GM19372 (cell line): Measurements from ENCODE around the gene ZNF500.
"Not testable (repeated sequence)": the region's sequence is repeated elsewhere in the genome, so short reads cannot be mapped to it uniquely, and the experiment has no call there.

Experiments
- ATAC-seq: cut with Tn5 transposase; IDR thresholded peaks from one replicate; pipeline ENCODE4 v1.9.1; 2021; ENCODE audit warnings: mild to moderate bottlenecking, low read depth, moderate library complexity; ENCODE audit not compliant: unreplicated experiment

The ZNF500 gene

GRCh38 chr16:4796982-4797804 is 30.2 kb upstream of the ZNF500 start:
- no peak for ATAC-seq

- ATAC-seq, result no peak
Observed at GRCh38 chr16:4795828-4796572, 29.0 kb upstream of the ZNF500 start.

- no peak for ATAC-seq
Observed at GRCh38 chr16:4795181-4795827, 28.3 kb upstream of the ZNF500 start, which contains the start of gene SMIM22. SMIM22 (plus strand) TSS chr16:4795369; CDS start chr16:4795735, 366 bp downstream.

- no peak for ATAC-seq
Observed at GRCh38 chr16:4792951-4793513, 26.1 kb upstream of the ZNF500 start.

- ATAC-seq, result no peak
Observed at GRCh38 chr16:4790871-4791270, 23.9 kb upstream of the ZNF500 start.

- ATAC-seq, result no peak
Observed at GRCh38 chr16:4790261-4790660, 23.3 kb upstream of the ZNF500 start.

GRCh38 chr16:4788910-4789309 is 21.9 kb upstream of the ZNF500 start:
- ATAC-seq, result no peak

GRCh38 chr16:4788489-4788889 is 21.5 kb upstream of the ZNF500 start:
- no peak for ATAC-seq

- no peak for ATAC-seq
Observed at GRCh38 chr16:4787627-4788482, 20.9 kb upstream of the ZNF500 start, which contains the start of gene SEPTIN12. SEPTIN12 (minus strand) TSS chr16:4788345; CDS start chr16:4787645, 700 bp downstream.

GRCh38 chr16:4787068-4787467 is 20.1 kb upstream of the ZNF500 start:
- no peak for ATAC-seq

- ATAC-seq, result no peak
Observed at GRCh38 chr16:4785758-4786433, 18.9 kb upstream of the ZNF500 start.

- not testable (repeated sequence) for ATAC-seq
Observed at GRCh38 chr16:4784444-4784987, 17.6 kb upstream of the ZNF500 start.

- no peak for ATAC-seq
Observed at GRCh38 chr16:4783951-4784336, 17.0 kb upstream of the ZNF500 start.

- no peak for ATAC-seq
Observed at GRCh38 chr16:4783251-4783950, 16.4 kb upstream of the ZNF500 start.

GRCh38 chr16:4780235-4780634 is 13.3 kb upstream of the ZNF500 start:
- ATAC-seq, result no peak

GRCh38 chr16:4778050-4778392 is 11.1 kb upstream of the ZNF500 start:
- no peak for ATAC-seq

- no peak for ATAC-seq
Observed at GRCh38 chr16:4777339-4778049, 10.5 kb upstream of the ZNF500 start.

- no peak for ATAC-seq
Observed at GRCh38 chr16:4776141-4776705, 9.3 kb upstream of the ZNF500 start.
